Kidney (tissue), 14 donors: Measurements from ENCODE around the gene CLCN5. TPM values are rescaled to one million over a fixed set of nuclear protein-coding genes. Genes with fewer than 3 reads are reported as not detected.
A peak's percentile ranks its signal among the peaks of the same experiment; 100 is the strongest.

Experiments
- DNase-seq, 5 donors: peaks; one replicate each; pipeline ENCODE4 v3.0.0-alpha.2; 2013 to 2020
- FAIRE-seq: peaks from 2 replicates; lab custom pipeline; 2012; peaks lifted over from hg19 to GRCh38; lab: Jason Lieb, UNC
- H3K27ac ChIP-seq, 2 donors: one replicate each; pipeline ENCODE4 v1.7.0; 2013; ENCODE audit warnings: low read depth in 2 of 2, low read length in 2 of 2, inconsistent platforms in 1 of 2
- H3K27me3 ChIP-seq: one replicate; pipeline ENCODE4 v1.7.1; 2013; ENCODE audit warnings: low read length, inconsistent platforms; ENCODE audit not compliant: control insufficient read depth, insufficient read depth
- H3K36me3 ChIP-seq, 3 donors: one replicate each; pipeline versions ENCODE4 v1.7.0 to v1.7.1; 2013; ENCODE audit warnings: low read length in 3 of 3, control low read depth in 1 of 3, inconsistent platforms in 1 of 3; ENCODE audit not compliant: insufficient read depth in 3 of 3, control insufficient read depth in 2 of 3
- H3K4me1 ChIP-seq, 3 donors: one replicate each; pipeline versions ENCODE4 v1.7.0 to v1.7.1; 2013; ENCODE audit warnings: low read length in 3 of 3, inconsistent platforms in 1 of 3, low read depth in 1 of 3; ENCODE audit not compliant: control insufficient read depth in 2 of 3, insufficient read depth in 2 of 3
- H3K4me3 ChIP-seq, 3 donors: one replicate each; pipeline versions ENCODE4 v1.7.0 to v1.8.1; 2013; ENCODE audit warnings: low read length in 3 of 3, control low read depth in 1 of 3, inconsistent platforms in 1 of 3
- H3K9ac ChIP-seq, 3 donors: one replicate each; pipeline versions ENCODE4 v1.7.0 to v1.7.1; 2013; ENCODE audit warnings: low read length in 3 of 3, control low read depth in 1 of 3, inconsistent platforms in 1 of 3
- H3K9me3 ChIP-seq, 3 donors: one replicate each; pipeline versions ENCODE4 v1.7.0 to v1.7.1; 2013; ENCODE audit warnings: low read length in 3 of 3, control low read depth in 1 of 3, inconsistent platforms in 1 of 3; ENCODE audit not compliant: control insufficient read depth in 2 of 3, insufficient read depth in 1 of 3
- CTCF ChIP-seq: IDR thresholded peaks from 3 replicates; pipeline ENCODE4 v1.5.1; 2012; ENCODE audit warnings: mild to moderate bottlenecking, moderate library complexity, borderline replicate concordance; ENCODE audit not compliant: insufficient read depth; ENCODE audit errors: extremely low read depth
- intact Hi-C: fragments of 100-400 bp; cut with DNase I; formaldehyde crosslinking; loops from one replicate; pipeline ENCODE4 v1.11.1; 2022
- polyA plus RNA-seq: library from polyadenylated mRNA; stranded (reverse); fragments of 350-450 nt; fragmentation: Illumina TruSeq; extraction: RNeasy Lipid Tissue Mini Kit (QIAGEN cat#74804); gene quantifications from one replicate; pipeline ENCODE4 v1.2.3, GENCODE V29; 2014; ENCODE audit warnings: low read depth, low replicate concordance; ENCODE audit not compliant: insufficient read depth
- total RNA-seq: library from RNA; stranded (reverse); fragmentation: NEBNext Ultra II Directional; extraction: Animal tissue kit (Norgen Biotek cat#: 25700); gene quantifications from one replicate; pipeline ENCODE4 v1.2.1, GENCODE V29; 2021
- donor health status: control.
- donor health status: control.
- donor health status: control.
- donor health status: control.
- donor health status: control.
- donor health status: DM: yes; HTN: yes; CAD: no.
- donor health status: Normal renal cell carcinoma (clear cell type).

The CLCN5 gene
- total and polyA plus RNA-seq, 2 donors from 2014 or later, result 21.1 to 29.7 TPM

GRCh38 chrX:49987651-49988050 lies 65.3 kb downstream of the CLCN5 start:
- intact Hi-C loops, result no loop called here
- Histone ChIP-seq H3K27me3 (no peaks in the 10 kb centered on the region), H3K27ac (no peak overlapping the region), H3K36me3 (no peaks in the 10 kb centered on the region), H3K9ac (no peak overlapping the region), H3K4me3 (no peak overlapping the region), H3K9me3 (peaks cover 0 to 1% (median 0%) of the 10 kb centered on the region in 3 donors), H3K4me1 (peaks cover 0 to under 1% (median 0%) of the 10 kb centered on the region in 3 donors)
- no peak for TF ChIP-seq CTCF
- no peak for FAIRE-seq
- DNase-seq, result no peak

GRCh38 chrX:49988143-49988542 lies 65.7 kb downstream of the CLCN5 start:
- no peak for TF ChIP-seq CTCF
- Histone ChIP-seq H3K4me3 (no peak overlapping the region), H3K9ac (no peak overlapping the region), H3K27me3 (no peaks in the 10 kb centered on the region), H3K9me3 (peaks cover 0 to 1% (median 0%) of the 10 kb centered on the region in 3 donors), H3K36me3 (no peaks in the 10 kb centered on the region), H3K4me1 (peaks cover 0 to 5% (median 3%) of the 10 kb centered on the region in 3 donors), H3K27ac (no peak overlapping the region)
- intact Hi-C loops, result no loop called here
- DNase-seq (peak in 3 of 5 donors; percentile 14 to 77 (median 71)), FAIRE-seq (no peak)

- Histone ChIP-seq H3K4me3 (no peak overlapping the region), H3K27ac (no peak overlapping the region), H3K9ac (no peak overlapping the region), H3K9me3 (peaks cover 0 to 1% (median 0%) of the 10 kb centered on the region in 3 donors), H3K4me1 (peaks cover 0 to 8% (median 3%) of the 10 kb centered on the region in 3 donors), H3K27me3 (no peaks in the 10 kb centered on the region), H3K36me3 (no peaks in the 10 kb centered on the region)
- DNase-seq (no peak), FAIRE-seq (no peak)
- intact Hi-C loops, result no loop called here
- no peak for TF ChIP-seq CTCF
These were observed 69.4 kb downstream of the CLCN5 start for GRCh38 chrX:49991758-49992157.

GRCh38 chrX:49992853-49993252 lies 70.5 kb downstream of the CLCN5 start:
- intact Hi-C loops, result no loop called here
- FAIRE-seq (no peak), DNase-seq (no peak)
- Histone ChIP-seq H3K4me1 (peaks cover 0 to 8% (median 3%) of the 10 kb centered on the region in 3 donors), H3K27ac (no peak overlapping the region), H3K9ac (no peak overlapping the region), H3K27me3 (no peaks in the 10 kb centered on the region), H3K4me3 (peak overlapping the region in 1 of 3 donors; percentile 3), H3K36me3 (no peaks in the 10 kb centered on the region), H3K9me3 (peaks cover 0 to 1% (median 0%) of the 10 kb centered on the region in 3 donors)
- TF ChIP-seq CTCF, result no peak
